ENCODE data around the gene MACO1. TPM values are rescaled to one million over a fixed set of nuclear protein-coding genes. Genes with fewer than 3 reads are reported as not detected.
"Not testable (repeated sequence)": the region's sequence is repeated elsewhere in the genome, so short reads cannot be mapped to it uniquely, and the experiment has no call there.

MACO1 gene
- total and polyA plus RNA-seq, 2 of the 8 experiments (the other 6 are each of a cell fraction or from before 2014, with no cell fraction given), result 3.5 to 15.1 TPM

DNA sequence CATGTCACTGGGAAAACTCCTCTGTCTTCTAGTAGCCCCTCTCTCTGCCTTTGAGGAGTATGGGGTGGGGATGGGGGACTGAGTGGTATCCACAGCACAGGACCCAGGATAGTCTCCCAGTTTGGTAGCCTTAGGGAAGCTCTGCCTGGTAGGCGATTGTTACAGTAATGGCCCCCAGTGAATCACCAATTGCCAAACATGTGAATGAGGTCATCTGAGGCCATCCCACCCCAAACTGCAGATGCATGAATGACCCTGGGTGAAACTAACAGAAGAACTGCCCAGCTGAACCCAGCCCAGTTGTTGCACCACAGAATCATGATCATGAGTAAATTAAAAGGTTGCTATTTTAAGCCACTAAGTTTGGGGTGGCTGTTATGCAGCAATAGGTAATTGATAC lies 16.1 kb upstream of the MACO1 start:
- H3K79me1 ChIP-seq (ENCODE audit: low read depth, low read length); H3K14ac ChIP-seq (ENCODE audit: insufficient read length); H2BK15ac ChIP-seq (ENCODE audit: low read length); DNase-seq (ENCODE audit: low read depth in 1 of 2, low spot score in 2 of 2); H4K91ac ChIP-seq (replicated peaks; ENCODE audit: insufficient read length, low read length); H3K23ac ChIP-seq (ENCODE audit: insufficient read length); H3K4me1 ChIP-seq (replicated peaks in 1 of 4; ENCODE audit: control insufficient read depth in 3 of 4, insufficient read depth in 4 of 4, low read length in 3 of 4); H2BK12ac ChIP-seq (ENCODE audit: low read depth, low read length); H3K4ac ChIP-seq (replicated peaks; ENCODE audit: insufficient read length, low read depth, low read length); H3K36me3 ChIP-seq (ENCODE audit: control insufficient read depth in 2 of 4, insufficient read depth in 4 of 4, low read length in 3 of 4); H3K9me3 ChIP-seq (ENCODE audit: insufficient read depth in 2 of 2, low read depth in 1 of 2, low read length in 1 of 2); H2BK120ac ChIP-seq (replicated peaks; ENCODE audit: low read depth, low read length); H2BK20ac ChIP-seq (ENCODE audit: low read length); H3K23me2 ChIP-seq (ENCODE audit: low read depth, low read length); H4K8ac ChIP-seq (ENCODE audit: extremely low read depth, insufficient read depth, low read length); H3K18ac ChIP-seq (ENCODE audit: extremely low read depth, low read length); H2BK5ac ChIP-seq (ENCODE audit: low read depth, low read length); H3K27ac ChIP-seq (ENCODE audit: low read depth, low read length); H2AK5ac ChIP-seq (ENCODE audit: low read depth, low read length); H4K5ac ChIP-seq (ENCODE audit: insufficient read length, low read depth, low read length); H3K27me3 ChIP-seq (replicated peaks in 1 of 4; ENCODE audit: control insufficient read depth in 3 of 4, extremely low read depth in 1 of 4, insufficient read depth in 3 of 4, low read length in 3 of 4); FAIRE-seq; H2AFZ ChIP-seq (ENCODE audit: low read length); H3K9ac ChIP-seq (replicated peaks in 1 of 4; ENCODE audit: extremely low read depth in 1 of 4, low read depth in 3 of 4, low read length in 3 of 4); H3K79me2 ChIP-seq (ENCODE audit: control insufficient read depth in 1 of 2, insufficient read depth in 2 of 2, low read length in 2 of 2); H3K4me3 ChIP-seq (ENCODE audit: extremely low read depth in 1 of 4, insufficient read depth in 2 of 4, low read depth in 3 of 4, low read length in 4 of 4); H4K20me1 ChIP-seq (replicated peaks in 1 of 2; ENCODE audit: control insufficient read depth in 1 of 2, insufficient read depth in 2 of 2, low read length in 2 of 2); POLR2A ChIA-PET (ENCODE audit: partially characterized antibody); H3K56ac ChIP-seq (replicated peaks; ENCODE audit: insufficient read length, low read depth, low read length); H3K4me2 ChIP-seq (ENCODE audit: insufficient read depth in 1 of 2, low read depth in 2 of 2, low read length in 2 of 2): not testable (repeated sequence)
- CTCF ChIA-PET (ENCODE audit: partially characterized antibody), result interaction anchor here (1.0 kb wide), 1 partner anchor 108 kb away, joined by 6 read pairs; no protein-coding TSS in a partner anchor
- 58% methylated on average over 1 of the region's 1 CpG; no CpG with 5 or more reads in 1 of the 2 experiments for WGBS, 2 experiments (ENCODE audit: extremely low coverage in 1 of 2, insufficient coverage in 1 of 2, insufficient read length in 1 of 2, insufficient replicate concordance in 2 of 2, low coverage in 1 of 2, low lambda C conversion rate in 2 of 2, missing lambda C conversion rate in 1 of 2)

GRCh38 chr1:25417280-25417679 lies 13.4 kb upstream of the MACO1 start:
- H3K79me2 ChIP-seq (ENCODE audit: control insufficient read depth in 1 of 2, insufficient read depth in 2 of 2, low read length in 2 of 2); H3K79me1 ChIP-seq (ENCODE audit: low read depth, low read length); H3K4me3 ChIP-seq (ENCODE audit: extremely low read depth in 1 of 4, insufficient read depth in 2 of 4, low read depth in 3 of 4, low read length in 4 of 4); H2BK15ac ChIP-seq (ENCODE audit: low read length); POLR2A ChIA-PET (ENCODE audit: partially characterized antibody); H4K20me1 ChIP-seq (replicated peaks in 1 of 2; ENCODE audit: control insufficient read depth in 1 of 2, insufficient read depth in 2 of 2, low read length in 2 of 2); H3K4me1 ChIP-seq (replicated peaks in 1 of 4; ENCODE audit: control insufficient read depth in 3 of 4, insufficient read depth in 4 of 4, low read length in 3 of 4); H3K56ac ChIP-seq (replicated peaks; ENCODE audit: insufficient read length, low read depth, low read length); H3K4me2 ChIP-seq (ENCODE audit: insufficient read depth in 1 of 2, low read depth in 2 of 2, low read length in 2 of 2); CTCF ChIA-PET (ENCODE audit: partially characterized antibody); H4K8ac ChIP-seq (ENCODE audit: extremely low read depth, insufficient read depth, low read length); H2BK5ac ChIP-seq (ENCODE audit: low read depth, low read length); H2BK12ac ChIP-seq (ENCODE audit: low read depth, low read length); H2BK20ac ChIP-seq (ENCODE audit: low read length); H2AFZ ChIP-seq (ENCODE audit: low read length); H3K23me2 ChIP-seq (ENCODE audit: low read depth, low read length); H3K9me3 ChIP-seq (ENCODE audit: insufficient read depth in 2 of 2, low read depth in 1 of 2, low read length in 1 of 2); DNase-seq (ENCODE audit: low read depth in 1 of 2, low spot score in 2 of 2); H3K9ac ChIP-seq (replicated peaks in 1 of 4; ENCODE audit: extremely low read depth in 1 of 4, low read depth in 3 of 4, low read length in 3 of 4); H3K27ac ChIP-seq (ENCODE audit: low read depth, low read length); H3K4ac ChIP-seq (replicated peaks; ENCODE audit: insufficient read length, low read depth, low read length); H4K91ac ChIP-seq (replicated peaks; ENCODE audit: insufficient read length, low read length); H4K5ac ChIP-seq (ENCODE audit: insufficient read length, low read depth, low read length); H3K18ac ChIP-seq (ENCODE audit: extremely low read depth, low read length); H3K14ac ChIP-seq (ENCODE audit: insufficient read length); H3K27me3 ChIP-seq (replicated peaks in 1 of 4; ENCODE audit: control insufficient read depth in 3 of 4, extremely low read depth in 1 of 4, insufficient read depth in 3 of 4, low read length in 3 of 4); H3K36me3 ChIP-seq (ENCODE audit: control insufficient read depth in 2 of 4, insufficient read depth in 4 of 4, low read length in 3 of 4); H2BK120ac ChIP-seq (replicated peaks; ENCODE audit: low read depth, low read length); FAIRE-seq; H2AK5ac ChIP-seq (ENCODE audit: low read depth, low read length); H3K23ac ChIP-seq (ENCODE audit: insufficient read length): not testable (repeated sequence)
- WGBS, 2 experiments (ENCODE audit: extremely low coverage in 1 of 2, insufficient coverage in 1 of 2, insufficient read length in 1 of 2, insufficient replicate concordance in 2 of 2, low coverage in 1 of 2, low lambda C conversion rate in 2 of 2, missing lambda C conversion rate in 1 of 2), result 92% methylated on average over 4 of the region's 4 CpGs; no CpG with 5 or more reads in 1 of the 2 experiments
